SJSA1 (cell line): ENCODE data around the gene NDUFS1. TPM values are rescaled to one million over a fixed set of nuclear protein-coding genes. Genes with fewer than 3 reads are reported as not detected.
"Not testable (repeated sequence)": the region's sequence is repeated elsewhere in the genome, so short reads cannot be mapped to it uniquely, and the experiment has no call there.

Source experiments
- DNase-seq, 2 experiments: peaks; one replicate each; pipeline ENCODE4 v3.0.0-alpha.2; 2015 to 2020; ENCODE audit warnings: low spot score in 2 of 2, low read depth in 1 of 2
- H3K27ac ChIP-seq: fragments of 250-450 bp; sonication (Bioruptor Pico); 2 replicates; pipeline ENCODE4 v1.5.1; 2020; ENCODE audit warnings: mild to moderate bottlenecking, moderate library complexity
- H3K27me3 ChIP-seq: fragments of 250-450 bp; sonication (Bioruptor Pico); replicated peaks from 2 replicates; pipeline ENCODE4 v1.5.1; 2020; ENCODE audit warnings: mild to moderate bottlenecking, moderate library complexity
- H3K36me3 ChIP-seq: fragments of 250-450 bp; sonication (Bioruptor Pico); 2 replicates; pipeline ENCODE4 v1.5.1; 2020; ENCODE audit warnings: mild to moderate bottlenecking
- H3K4me1 ChIP-seq: fragments of 250-450 bp; sonication (Bioruptor Pico); replicated peaks from 2 replicates; pipeline ENCODE4 v1.6.1; 2021; ENCODE audit warnings: mild to moderate bottlenecking
- H3K4me3 ChIP-seq: fragments of 250-450 bp; sonication (Bioruptor Pico); 2 replicates; pipeline ENCODE4 v1.5.1; 2020; ENCODE audit warnings: mild to moderate bottlenecking
- H3K9me3 ChIP-seq: fragments of 250-450 bp; sonication (Bioruptor Pico); replicated peaks from 2 replicates; pipeline ENCODE4 v1.5.1; 2020; ENCODE audit warnings: mild to moderate bottlenecking
- total RNA-seq: library from RNA; depleted of rRNA; stranded (reverse); fragments of >200 nt; shearing (Covaris generic); gene quantifications from 2 replicates; pipeline ENCODE4 v1.2.3, GENCODE V29; 2014; rRNA removed

NDUFS1 gene
- total RNA-seq, 1 experiment from 2014 or later: 162 TPM

- Histone ChIP-seq H3K4me3 (peak overlapping the region; percentile 90), H3K27me3 (no peaks in the 10 kb centered on the region), H3K36me3 (peaks cover 12% of the 10 kb centered on the region), H3K27ac (no peak overlapping the region), H3K9me3 (no peaks in the 10 kb centered on the region), H3K4me1 (no peaks in the 10 kb centered on the region; the same call in 1 of the 2 replicates)
- DNase-seq: peak in 1 of 2 experiments; percentile 6
Observed at GRCh38 chr2:206083602-206084438, 75.4 kb downstream of the NDUFS1 start.

GRCh38 chr2:206082298-206082843 lies 76.9 kb downstream of the NDUFS1 start:
- Histone ChIP-seq H3K4me1 (no peaks in the 10 kb centered on the region; the same call in 1 of the 2 replicates), H3K27ac (no peak overlapping the region), H3K4me3 (no peak overlapping the region), H3K36me3 (peaks cover 6% of the 10 kb centered on the region), H3K27me3 (no peaks in the 10 kb centered on the region), H3K9me3 (no peaks in the 10 kb centered on the region)
- DNase-seq: no peak

GRCh38 chr2:206080927-206081326 lies 78.3 kb downstream of the NDUFS1 start:
- no peak for DNase-seq
- H3K4me3 ChIP-seq: no peak overlapping the region
- H3K27me3 ChIP-seq: no peaks in the 10 kb centered on the region
- no peaks in the 10 kb centered on the region; the same call in 1 of the 2 replicates for H3K4me1 ChIP-seq
- no peak overlapping the region for H3K27ac ChIP-seq
- peaks cover 6% of the 10 kb centered on the region for H3K36me3 ChIP-seq
- no peaks in the 10 kb centered on the region for H3K9me3 ChIP-seq

- no peak for DNase-seq
- Histone ChIP-seq H3K27ac (no peak overlapping the region), H3K36me3 (no peaks in the 10 kb centered on the region), H3K27me3 (no peaks in the 10 kb centered on the region), H3K4me1 (no peaks in the 10 kb centered on the region; the same call in 1 of the 2 replicates), H3K9me3 (no peaks in the 10 kb centered on the region), H3K4me3 (no peak overlapping the region)
Observed at GRCh38 chr2:206079699-206080465, 79.4 kb downstream of the NDUFS1 start.

GRCh38 chr2:206077879-206078278 lies 81.4 kb downstream of the NDUFS1 start:
- not testable (repeated sequence) for DNase-seq, H3K27ac ChIP-seq, H3K4me3 ChIP-seq, H3K9me3 ChIP-seq, H3K27me3 ChIP-seq, H3K36me3 ChIP-seq, H3K4me1 ChIP-seq

- H3K4me3 ChIP-seq: no peak overlapping the region
Observed at GRCh38 chr2:206075113-206075512, 84.1 kb downstream of the NDUFS1 start.

GRCh38 chr2:206071807-206072206 lies 87.4 kb downstream of the NDUFS1 start:
- H3K36me3 ChIP-seq: no peaks in the 10 kb centered on the region
- no peak overlapping the region for H3K4me3 ChIP-seq
- H3K4me1 ChIP-seq: no peaks in the 10 kb centered on the region
- H3K27ac ChIP-seq: no peak overlapping the region
- DNase-seq: no peak
- no peaks in the 10 kb centered on the region for H3K9me3 ChIP-seq
- H3K27me3 ChIP-seq: no peaks in the 10 kb centered on the region

More at GRCh38 chr2:206075113-206075512, 84.1 kb downstream of the NDUFS1 start:
- H3K4me1 ChIP-seq: no peaks in the 10 kb centered on the region
- no peaks in the 10 kb centered on the region for H3K36me3 ChIP-seq
- DNase-seq: no peak
- H3K27me3 ChIP-seq: no peaks in the 10 kb centered on the region
- no peaks in the 10 kb centered on the region for H3K9me3 ChIP-seq
- H3K27ac ChIP-seq: no peak overlapping the region

- Histone ChIP-seq H3K4me3 (no peak overlapping the region), H3K4me1 (no peaks in the 10 kb centered on the region), H3K27me3 (no peaks in the 10 kb centered on the region), H3K36me3 (no peaks in the 10 kb centered on the region), H3K9me3 (no peaks in the 10 kb centered on the region), H3K27ac (no peak overlapping the region)
- DNase-seq: no peak
Observed at GRCh38 chr2:206069417-206069816, 89.8 kb downstream of the NDUFS1 start.

- Histone ChIP-seq H3K36me3 (peaks cover 4% of the 10 kb centered on the region; the same call in 1 of the 2 replicates), H3K9me3 (no peaks in the 10 kb centered on the region), H3K27ac (no peak overlapping the region), H3K4me1 (no peaks in the 10 kb centered on the region), H3K4me3 (no peak overlapping the region), H3K27me3 (no peaks in the 10 kb centered on the region)
- no peak for DNase-seq
Observed at GRCh38 chr2:206068207-206068606, 91.0 kb downstream of the NDUFS1 start.

Other genes starting within 250 kb of the NDUFS1 start
- 5.5 and 5.7 TPM in 2 replicates for gene INO80D, start 73.3 kb downstream of the NDUFS1 start, total RNA-seq
- 474 and 513 TPM in 2 replicates for gene EEF1B2, start 451 bp upstream of the NDUFS1 start, total RNA-seq
- 15.2 and 16.8 TPM in 2 replicates for gene ZDBF2, start 115.2 kb upstream of the NDUFS1 start, total RNA-seq